Measurements from ENCODE around the gene LY6G6C.

LY6G6C gene

DNA sequence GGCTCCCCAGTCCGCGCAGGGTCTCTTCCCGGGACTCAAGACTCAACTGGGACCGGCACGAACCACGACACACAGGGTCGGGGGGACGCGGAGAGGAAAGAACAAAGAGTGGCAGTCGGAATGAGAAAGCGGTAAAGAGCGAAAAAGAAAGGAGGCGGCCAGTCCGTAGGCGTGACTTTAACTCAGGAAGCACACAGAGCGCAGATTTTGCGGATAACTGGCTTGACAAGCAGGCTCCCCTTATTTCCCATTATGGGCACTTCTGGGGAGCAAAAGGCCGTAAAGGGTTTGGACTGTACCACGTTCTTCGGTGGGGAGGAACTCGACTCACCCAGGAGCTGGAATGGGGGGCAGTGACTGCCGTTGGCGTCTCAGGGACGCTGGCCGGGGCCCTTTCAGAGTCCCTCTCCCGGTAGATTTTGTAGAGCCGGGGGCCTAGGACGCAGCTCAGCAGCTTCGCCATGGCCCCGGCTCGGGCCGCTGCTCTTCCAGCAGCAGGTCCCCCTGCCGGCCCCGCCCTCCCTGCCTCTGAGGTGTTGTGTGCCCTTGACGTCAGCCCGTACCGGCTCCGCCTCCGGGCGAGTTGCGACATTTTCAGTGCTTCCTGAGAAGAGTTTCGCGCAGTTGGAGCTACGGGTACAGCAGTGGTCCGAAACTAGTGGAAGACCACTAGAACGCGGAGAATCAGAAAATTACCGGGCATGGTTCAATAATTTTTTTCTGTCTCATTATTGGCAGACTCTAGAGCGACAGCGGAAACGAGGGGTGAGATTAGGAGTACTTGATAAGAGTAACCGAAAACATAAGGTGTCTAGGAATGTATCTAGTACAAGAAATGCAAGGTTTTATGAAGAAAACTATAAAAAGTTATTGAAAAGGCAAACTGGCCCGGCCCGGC is 18.5 kb downstream of the LY6G6C start, which contains the start of gene ABHD16A:
TSS of gene ABHD16A (minus strand) at position 506 of the 898 bp plus-strand sequence. CDS start at position 463, 43 bp downstream.
- DNase-seq: peak; percentile 95

DNA sequence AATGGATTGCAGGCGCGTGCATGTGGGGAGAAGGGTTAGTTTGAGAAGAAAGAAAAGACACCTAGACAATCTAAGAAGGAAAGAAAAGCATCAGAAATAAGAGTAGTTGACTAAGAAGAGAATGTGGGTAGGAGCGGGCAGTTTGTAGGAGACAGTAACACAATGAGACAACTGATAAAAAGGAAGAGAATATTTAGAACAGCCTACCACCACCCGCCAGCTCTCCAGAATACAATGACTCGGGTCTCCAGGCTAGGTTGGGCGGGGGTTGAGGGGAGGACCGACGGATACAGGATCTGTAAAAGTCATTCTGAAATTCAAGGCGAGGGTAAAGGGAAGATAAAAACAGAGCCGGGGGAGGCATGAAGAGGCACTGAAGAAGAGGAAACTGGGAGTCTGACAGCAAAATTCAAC is 19.1 kb downstream of the LY6G6C start:
- DNase-seq: peak; percentile 35

DNA sequence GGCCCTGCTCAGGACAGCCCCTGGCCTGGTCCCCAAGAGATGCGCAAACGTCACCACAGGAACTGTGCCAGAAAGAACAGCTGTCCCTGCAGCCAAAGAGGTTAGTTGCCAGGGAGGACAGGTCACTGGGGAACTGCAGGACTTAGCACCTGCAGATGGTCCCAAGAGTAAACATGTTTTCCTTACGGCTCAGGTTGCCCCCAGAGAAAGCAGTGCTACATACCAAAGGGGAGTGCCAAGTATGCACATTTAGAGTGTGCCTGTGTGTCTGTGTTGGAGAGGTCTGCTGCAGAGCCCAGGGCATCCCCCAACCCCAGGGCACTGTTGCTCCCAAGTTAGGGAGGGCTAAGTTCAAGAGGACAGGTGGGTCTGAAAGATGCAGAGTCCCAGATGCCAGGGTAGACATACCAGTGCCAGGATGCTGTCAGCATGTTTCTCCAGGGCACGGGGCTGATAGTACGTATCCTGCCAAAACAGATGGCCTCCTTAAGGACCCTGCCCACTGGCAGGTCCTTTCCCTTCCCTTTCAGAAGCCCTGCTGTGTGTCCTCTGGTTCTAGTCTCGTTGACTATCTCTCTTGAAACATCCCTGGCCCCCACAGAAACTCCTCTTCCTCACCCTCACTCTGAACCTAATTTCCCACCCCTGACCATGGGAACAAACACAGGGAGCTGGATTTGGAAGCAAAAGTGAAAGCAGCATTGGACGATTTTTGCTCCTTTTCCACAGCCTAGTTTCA is 19.7 kb downstream of the LY6G6C start:
- no peak for DNase-seq

DNA sequence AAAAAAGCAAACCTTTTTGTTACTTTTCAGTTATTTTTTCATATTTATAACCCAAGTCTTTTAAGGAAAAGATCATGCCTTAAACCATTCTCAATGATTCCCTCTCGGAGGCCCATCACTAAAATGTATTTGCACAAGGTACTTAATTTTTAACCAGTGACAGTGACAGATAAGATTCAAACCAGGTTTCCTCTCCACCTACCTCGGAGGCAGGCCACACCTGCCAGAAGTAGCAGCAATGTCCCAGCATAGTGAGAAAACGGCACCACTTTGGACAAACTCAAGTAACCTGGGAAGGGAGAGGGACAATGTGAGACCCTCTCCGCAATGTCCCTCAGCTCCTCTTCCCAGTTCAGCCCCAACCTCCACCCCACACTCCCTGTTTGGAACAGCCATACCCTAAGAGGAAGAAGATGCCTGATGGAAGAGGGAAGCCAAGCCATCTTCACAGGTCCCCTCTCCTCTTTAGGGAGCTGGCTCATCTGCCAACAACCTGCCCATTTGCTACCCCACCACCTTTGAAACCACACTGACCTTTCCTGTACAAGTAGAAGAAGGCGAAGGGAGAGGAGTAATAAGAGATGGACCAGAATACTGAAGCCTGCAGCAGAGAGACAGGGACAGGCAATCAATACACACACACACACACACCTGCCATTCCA is 20.7 kb downstream of the LY6G6C start:
- DNase-seq: no peak

DNA sequence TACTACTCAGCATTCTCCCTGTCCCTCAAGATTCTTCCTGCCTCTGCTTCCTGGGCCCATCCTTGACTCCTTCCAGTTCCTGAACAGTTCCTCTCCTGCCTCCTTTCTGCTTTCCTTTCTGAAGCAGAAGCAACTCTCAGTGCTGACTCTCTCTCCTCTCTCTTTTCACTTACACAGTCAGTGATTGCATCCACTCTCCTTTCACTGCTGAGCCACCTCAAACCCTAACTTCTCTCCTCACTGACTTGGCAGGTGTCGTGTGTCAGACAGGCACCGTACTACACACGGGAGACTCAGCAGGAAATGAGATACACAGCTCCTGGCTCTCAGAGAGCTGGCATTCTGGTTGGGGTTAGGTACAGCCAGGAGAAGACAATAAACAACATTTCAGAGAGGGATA is 24.0 kb downstream of the LY6G6C start:
- DNase-seq: no peak

DNA sequence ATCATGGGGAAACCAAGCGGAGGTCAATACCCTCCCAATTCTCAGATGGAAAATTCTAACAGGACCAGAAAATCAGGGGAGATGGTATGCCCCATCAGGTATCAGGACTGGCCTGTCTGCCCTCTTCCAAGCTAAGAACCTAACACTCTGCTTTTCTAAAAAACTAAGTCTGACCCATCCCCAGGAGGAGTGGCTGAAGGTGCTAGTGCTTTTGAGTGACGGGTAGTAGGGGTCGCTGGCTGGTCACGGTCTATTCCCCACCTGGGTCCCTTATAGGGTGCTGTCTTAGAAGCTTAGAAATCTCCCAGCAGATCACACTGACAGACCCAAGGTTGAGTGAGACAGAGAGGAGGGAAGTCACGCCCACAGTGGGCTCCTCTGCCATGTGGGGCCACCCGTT is 28.0 kb downstream of the LY6G6C start:
- DNase-seq: no peak

DNA sequence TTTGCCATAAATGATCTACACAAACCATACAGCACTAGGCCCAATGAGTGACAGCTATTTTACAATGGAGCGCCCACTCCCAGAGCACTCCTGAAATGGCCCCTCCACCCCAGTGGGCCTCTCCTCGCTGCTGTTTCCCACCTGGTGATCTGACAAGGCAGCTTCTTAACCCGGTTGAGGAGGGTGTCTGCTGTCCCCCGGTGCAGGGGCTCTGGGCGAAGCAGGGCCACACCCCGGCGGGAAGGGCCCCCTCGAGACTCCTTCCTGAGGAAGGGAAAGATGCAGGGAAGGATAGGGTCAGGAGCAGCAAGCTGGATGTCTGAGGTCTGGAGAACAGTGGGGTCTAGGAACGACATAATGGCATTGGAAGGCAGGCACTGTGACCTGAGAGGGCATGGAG is 28.7 kb downstream of the LY6G6C start:
- no peak for DNase-seq

DNA sequence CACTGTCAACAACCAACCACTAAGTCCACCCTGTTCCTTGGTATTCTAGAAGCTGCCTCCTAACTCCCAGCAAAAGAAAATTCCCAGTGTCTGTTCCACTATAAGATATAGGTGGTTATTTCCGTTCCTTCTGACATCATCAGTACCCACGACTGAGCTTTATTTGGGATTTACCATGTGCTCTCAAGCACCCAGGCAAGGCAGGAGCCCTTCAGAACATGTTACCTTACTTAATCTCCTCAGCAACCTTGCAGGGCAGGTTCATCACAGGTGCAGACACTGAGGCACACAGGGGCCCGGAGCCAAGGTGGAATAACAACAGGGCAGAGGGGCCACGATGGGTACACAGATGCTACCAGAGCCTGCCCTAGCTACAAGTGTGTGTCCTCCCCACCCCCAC is 29.2 kb downstream of the LY6G6C start:
- no peak for DNase-seq

DNA sequence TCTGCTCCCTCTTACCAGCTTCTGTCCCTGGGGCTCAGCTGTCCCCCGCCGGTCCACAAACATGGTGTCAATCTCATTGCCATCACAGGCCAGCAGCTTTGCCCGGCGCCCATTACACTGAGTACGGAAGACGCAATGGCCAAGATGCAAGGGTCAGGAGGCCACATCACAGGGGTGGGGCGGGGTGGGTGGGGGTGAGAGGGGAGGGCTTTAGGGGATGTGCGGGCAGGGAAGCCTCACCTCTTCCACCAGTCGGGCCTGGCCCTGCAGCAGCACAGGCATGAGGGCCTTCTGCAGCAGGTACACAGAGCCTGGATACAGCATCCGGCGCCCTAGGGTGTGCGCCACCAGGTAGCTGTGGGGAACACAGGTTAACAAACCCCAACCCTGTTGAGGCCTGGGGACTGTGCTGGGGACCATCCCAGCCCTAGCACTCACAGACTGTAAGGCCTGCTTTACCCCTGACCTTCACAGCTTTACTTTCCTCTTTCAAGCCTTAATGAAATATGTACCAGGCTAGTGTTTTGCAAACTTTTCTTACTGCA is 29.9 kb downstream of the LY6G6C start:
- DNase-seq: no peak

DNA sequence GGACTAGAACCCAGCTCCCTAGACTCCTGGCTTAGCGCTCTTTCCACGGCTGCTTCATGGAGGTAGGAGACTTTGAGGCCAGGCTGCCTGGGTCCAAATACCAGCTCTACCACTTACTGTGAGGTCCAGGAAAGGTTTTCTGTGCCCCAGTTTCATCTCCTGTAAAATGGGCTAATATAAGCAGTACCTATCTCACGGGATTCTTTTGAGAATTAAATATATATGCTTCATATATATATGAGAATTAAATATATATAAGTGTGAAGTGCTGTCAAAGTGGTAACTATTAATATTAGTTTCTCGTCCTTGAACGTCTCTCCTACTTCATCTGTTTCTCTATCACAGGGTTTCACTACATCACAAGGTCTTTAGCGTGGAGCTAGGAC is 30.5 kb downstream of the LY6G6C start:
- DNase-seq: no peak

DNA sequence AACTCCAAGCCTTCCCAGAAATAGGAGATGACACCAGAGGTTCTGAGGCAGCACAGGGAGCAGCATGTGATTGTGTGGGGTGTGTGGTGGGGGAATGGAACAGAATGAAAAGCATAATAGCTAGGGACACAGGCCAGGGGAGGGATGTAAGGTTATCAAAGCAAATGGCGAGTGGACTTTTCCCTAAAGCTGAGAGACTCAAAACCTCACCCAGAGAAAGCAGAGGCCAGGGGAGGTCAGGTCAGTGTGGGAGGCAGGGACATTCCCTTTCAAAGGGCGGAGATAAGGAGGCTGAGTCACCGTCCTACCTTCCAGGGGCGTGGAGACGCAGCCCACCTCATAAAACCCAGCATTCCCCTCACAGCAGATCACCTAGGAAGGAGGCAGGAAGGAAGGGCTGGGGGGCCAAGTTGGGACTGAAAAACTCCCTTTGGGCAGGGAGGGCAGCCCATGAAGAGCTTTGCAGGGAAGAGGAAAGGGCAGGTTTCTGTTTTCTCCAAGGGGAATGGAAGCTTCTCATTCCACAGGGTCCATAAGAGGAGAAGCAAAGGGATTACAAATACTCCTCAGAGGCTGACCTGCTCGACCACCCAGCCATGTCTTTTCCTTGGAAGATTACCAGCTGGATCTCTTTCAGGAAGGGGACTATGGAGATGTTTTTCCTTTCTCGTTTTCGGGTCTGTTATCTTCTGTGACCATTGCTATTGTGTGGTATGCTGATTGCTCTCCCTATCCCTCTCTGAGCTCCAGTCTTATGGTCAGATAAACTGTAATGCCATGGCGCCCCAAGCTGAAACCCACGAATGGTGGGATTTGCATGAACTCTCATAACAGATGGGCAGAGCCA is 31.1 kb downstream of the LY6G6C start:
- DNase-seq: no peak

DNA sequence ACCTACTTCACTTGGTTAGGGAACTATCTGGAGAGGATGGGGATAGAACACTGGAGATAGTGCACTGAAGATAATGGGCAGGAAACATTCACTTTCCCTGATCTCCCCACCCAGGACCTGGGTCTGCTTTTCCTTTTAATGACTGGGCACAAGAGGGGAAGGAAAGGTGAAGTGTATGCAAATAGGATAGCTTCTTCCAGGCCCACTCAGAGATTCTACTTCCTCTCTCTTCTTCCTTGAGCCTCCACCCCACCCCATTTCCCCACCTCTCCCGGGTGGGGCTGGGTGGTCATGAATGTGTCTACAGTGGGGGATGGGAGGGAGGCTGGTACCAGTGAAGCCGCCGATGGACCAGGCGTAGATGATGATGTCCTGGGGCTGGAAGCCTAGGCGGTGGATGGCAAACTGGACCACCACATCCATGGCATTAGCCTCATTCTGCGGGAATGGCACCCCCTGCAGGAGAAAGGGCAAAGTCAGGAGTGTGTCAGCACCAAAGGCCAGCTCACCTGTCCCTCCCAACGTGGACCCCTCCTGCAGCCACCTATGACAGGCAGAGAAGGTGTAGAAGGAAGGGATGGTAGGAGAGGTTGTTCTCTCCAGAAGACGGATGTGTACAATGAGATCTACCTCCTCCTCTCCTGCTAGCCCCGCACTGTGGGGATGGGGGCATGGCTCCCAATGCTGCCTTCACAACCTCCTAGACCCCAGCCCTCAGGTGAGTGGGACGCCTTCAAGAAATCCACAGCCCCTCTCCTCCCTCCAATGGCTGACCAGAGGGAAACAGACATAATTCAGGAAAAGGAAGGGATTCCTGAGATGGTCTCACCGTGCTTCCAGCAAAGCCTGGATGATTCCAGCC is 32.1 kb downstream of the LY6G6C start:
- DNase-seq: no peak

DNA sequence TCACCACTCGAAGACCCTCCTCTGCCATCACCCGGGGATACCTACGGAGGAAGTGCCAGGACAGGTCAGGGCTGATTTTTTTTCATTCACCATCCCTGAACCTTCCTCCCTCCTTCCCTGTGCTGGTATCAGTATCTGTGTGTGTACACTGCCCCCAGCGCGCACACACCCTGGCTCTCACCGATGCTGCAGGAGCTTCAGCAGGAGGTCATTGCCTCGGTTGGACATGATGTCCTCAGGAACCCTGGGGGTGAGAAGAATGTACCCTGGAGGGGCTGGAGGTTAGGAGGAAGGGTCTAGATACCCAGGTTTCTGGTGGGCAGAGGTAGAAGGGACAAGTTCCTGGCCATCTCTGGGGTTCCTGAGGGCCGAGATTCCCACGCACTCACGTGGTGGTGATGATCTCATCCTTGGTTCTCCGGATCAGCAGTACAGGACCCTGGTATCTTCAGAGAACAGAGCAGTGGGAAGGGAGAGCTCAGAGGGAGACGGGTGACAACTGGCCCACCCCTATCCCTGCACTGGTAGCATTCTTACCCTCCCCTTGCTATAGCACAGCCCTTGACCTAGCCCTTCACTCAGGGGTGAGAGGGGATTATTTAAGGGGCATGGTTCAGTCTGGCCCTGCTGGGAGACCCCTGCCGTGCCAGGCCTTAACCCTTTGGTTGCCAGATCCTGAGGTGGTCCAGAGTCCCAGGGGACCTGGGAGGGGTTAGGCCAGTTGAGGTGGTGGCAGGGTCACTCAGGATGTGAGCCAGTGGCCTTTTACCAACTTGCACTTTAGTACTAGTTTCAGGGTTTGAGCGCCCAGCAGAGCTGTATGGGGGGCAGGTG is 33.5 kb downstream of the LY6G6C start:
- DNase-seq: no peak

DNA sequence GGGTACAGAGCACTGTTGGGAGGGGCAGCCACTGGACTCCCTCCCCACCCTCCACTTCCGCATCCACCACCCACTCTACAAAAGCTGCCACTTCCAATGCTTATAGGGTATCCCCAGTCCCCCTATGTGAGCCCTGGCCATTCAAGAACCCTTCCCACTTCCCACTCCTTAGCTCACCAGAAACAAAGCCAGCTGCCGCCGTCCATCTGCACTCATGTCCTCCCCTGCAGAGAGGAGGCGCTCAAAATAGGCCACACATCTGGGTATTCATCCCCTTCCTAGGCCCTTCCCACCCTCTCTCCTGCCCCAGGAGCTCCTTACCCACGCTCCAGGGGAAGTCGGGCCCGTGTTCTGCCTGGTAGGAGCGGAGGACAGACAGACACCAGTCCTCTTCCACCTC is 34.2 kb downstream of the LY6G6C start:
- no peak for DNase-seq

DNA sequence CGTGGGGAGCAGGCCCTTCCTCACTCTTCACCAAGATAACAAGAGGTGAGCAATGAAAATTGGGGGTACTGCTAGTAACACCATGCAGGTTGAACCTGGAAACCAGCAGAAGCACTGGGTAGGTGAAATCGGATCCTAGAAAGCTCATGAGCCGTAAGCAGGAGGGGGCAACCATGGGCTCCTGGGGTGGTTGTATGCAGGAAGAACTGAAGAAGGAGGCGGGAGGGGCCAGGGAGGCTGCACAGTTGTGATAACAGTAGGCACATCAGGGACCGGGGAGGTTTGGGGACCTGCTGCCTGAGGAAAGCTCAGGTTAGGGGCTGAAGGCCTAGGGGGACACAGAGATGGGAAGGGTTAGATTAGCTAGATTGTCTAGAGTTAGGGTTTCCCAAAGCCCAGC is 35.1 kb downstream of the LY6G6C start:
- no peak for DNase-seq

DNA sequence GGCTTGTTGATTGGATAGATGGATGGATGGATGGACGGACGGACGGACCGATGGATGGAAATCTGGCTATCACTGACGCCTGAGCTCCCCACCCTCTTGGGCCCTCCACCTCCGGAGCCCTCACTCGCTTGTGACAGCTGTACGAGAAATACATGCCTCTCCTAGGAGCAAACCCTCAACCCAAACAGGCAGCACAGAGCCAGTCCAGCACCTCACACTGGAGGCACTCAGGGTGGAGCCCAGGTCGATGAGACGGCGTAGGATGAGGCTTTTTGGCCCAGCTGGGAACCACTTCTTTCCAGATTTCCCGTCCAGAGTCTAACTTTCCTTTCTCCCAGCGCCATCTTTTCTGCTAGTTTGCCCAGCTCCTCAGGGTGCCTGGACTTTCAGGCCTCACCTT is 38.0 kb downstream of the LY6G6C start:
- no peak for DNase-seq

DNA sequence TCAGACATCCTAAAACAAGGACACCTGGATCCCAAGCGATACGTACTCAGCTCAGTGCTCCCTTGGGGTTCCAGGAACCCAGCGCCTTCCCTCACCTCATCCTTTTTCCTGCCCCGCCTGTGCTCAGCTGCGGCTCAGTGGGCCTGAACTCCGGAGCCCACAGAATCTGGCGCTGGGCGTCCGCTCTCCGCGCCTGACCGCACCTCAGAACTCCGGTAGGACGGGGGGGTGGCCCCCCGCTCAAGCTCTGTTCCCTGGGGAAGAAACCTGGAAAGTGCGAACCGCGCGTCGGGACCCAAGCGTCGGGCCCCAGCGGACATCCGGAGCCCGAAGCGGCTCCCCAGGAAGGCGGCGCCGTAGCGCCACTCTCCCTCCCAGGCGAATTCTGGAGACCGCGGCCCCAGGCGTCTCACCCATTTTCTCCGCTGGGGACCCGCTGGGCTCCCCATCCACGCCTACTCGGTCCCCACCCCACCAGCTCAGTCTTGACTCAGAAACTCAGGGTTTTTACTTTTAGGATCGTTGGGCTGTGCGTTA is 40.3 kb downstream of the LY6G6C start:
- peak; percentile 30 for DNase-seq

DNA sequence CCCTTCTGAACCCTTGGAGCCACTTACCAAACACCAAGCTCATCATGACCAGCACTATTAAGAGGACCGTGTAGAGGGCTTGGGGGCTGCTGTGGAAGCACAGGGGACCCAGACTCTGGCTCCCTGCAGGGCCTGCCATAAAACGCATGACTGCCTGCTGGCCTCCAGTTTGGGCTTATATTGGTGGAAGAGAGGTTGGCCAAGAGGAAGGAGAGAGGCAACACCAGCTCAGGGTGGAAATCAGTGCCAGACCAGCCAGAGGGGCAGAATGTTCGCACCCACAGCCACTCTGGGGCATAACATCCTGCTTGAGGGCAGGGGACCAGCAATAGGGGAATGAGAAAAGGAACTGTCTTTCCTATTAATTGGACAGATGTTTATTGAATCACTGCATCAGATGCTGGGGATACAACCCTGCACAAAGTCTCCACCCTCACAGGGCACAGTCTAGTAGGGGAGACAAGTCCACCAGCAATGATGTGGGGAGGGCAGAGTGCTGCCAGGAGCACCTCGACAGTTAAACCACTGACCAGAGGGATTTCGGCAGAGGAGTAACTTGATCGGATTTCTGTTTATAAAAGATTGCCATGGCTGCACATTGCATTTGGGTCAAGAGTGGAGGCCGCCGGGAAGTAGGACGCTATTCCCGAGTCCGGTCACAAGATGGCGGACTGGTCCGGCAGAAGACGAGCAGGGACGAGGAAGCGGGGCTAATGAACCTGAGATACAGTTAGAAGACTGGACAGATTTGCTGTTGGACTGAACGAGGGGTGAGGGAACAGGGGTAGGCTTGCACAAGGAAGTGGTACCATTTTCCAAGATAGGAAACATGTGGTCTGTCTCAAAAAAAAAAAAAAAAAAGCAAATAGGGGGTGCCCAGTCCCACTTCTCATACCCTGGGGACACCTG is 41.1 kb downstream of the LY6G6C start, which contains the start of gene LY6G5C:
TSS of gene LY6G5C (minus strand) at position 842 of the 909 bp plus-strand sequence. CDS start at position 148, 694 bp downstream.
- peak; percentile 64 for DNase-seq

DNA sequence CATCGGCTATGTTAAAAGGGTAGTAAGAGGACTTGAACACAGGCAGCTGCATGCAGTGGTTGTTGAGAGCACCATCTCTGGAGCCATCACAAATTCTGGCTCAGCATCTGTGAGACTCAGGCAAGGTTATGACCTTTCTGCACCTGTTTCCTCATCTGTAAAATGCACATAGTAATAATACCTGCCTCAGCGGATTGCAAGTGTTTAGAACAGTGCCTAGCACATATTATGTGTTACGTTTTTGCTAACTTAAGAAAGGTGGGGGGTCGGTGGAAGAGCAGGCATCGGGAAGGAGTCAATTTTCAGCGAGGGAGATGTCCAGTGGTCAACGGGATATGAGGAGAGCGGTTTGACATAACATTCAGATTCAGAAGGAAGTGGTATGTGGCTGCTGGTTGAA is 43.6 kb downstream of the LY6G6C start:
- DNase-seq: no peak

All from stimulated activated naive CD4-positive, alpha-beta T cell treated with Interleukin-2 at 50 U/mL for 16 hours (primary cell).